GM12878 (cell line): Measurements from ENCODE around the gene MSL1. TPM values are rescaled to one million over a fixed set of nuclear protein-coding genes. Genes with fewer than 3 reads are reported as not detected.

Experiments
- ATAC-seq: fragments of 200-7000 bp; cut with Tn5 transposase; 3 replicates; pipeline ENCODE4 v1.9.1; 2020; ENCODE audit warnings: mild to moderate bottlenecking, moderate library complexity
- BruUV-seq: library from RNA; stranded (reverse); fragments of 400-500 nt; replicated peaks from 2 replicates; lab custom pipeline; 2021; lab: Mats Ljungman, UMichigan
- CTCF ChIA-PET: fragments of 300-600 bp; sonication (Branson Sonifier 250); formaldehyde crosslinking; extraction: SDS; loops from one replicate; lab custom pipeline; 2021; ENCODE audit warnings: inconsistent platforms; lab: Yijun Ruan, JAX
- POLR2A ChIA-PET: fragments of 350-600 bp; formaldehyde crosslinking; extraction: SDS; loops from one replicate; lab custom pipeline; 2021; ENCODE audit warnings: inconsistent platforms; lab: Charles Lee
- RAD21 ChIA-PET: fragments of 300-600 bp; sonication (Branson Sonifier 250); formaldehyde crosslinking; loops from one replicate; lab custom pipeline; 2023; ENCODE audit warnings: antibody characterized with exemption; ENCODE audit not compliant: unreplicated experiment; lab: Charles Lee
- SMC1A ChIA-PET: fragments of 300-600 bp; sonication (Branson Sonifier 250); formaldehyde crosslinking; loops from one replicate; lab custom pipeline; 2023; ENCODE audit not compliant: unreplicated experiment, uncharacterized antibody; lab: Charles Lee
- DNase-seq: peaks from one replicate; pipeline ENCODE4 v3.0.0-alpha.2; 2011; ENCODE audit warnings: low read depth, low spot score
- FAIRE-seq: peaks from 3 replicates; lab custom pipeline; 2011; peaks lifted over from hg19 to GRCh38; lab: Jason Lieb, UNC
- H2AFZ ChIP-seq: 2 replicates; pipeline ENCODE4 v1.6.0; 2011; ENCODE audit warnings: low read depth, low read length, control low read depth; ENCODE audit not compliant: control insufficient read depth
- H3K27ac ChIP-seq: 2 replicates; pipeline ENCODE4 v1.5.1; 2011; ENCODE audit warnings: control low read depth; ENCODE audit not compliant: control insufficient read depth, insufficient read depth
- H3K27me3 ChIP-seq, 2 experiments: replicated peaks in 1 of 2; 2 replicates each; pipeline versions ENCODE4 v1.6.0 to v1.6.1; 2011; ENCODE audit warnings: low read length in 1 of 2; ENCODE audit not compliant: control insufficient read depth in 2 of 2, insufficient read depth in 2 of 2
- H3K36me3 ChIP-seq, 2 experiments: 2 replicates each; pipeline ENCODE4 v1.5.1; 2011; ENCODE audit warnings: low read length in 1 of 2; ENCODE audit not compliant: control insufficient read depth in 2 of 2, insufficient read depth in 2 of 2
- H3K4me1 ChIP-seq: 2 replicates; pipeline ENCODE4 v1.6.1; 2011; ENCODE audit warnings: mild to moderate bottlenecking, low read length, moderate library complexity, mixed read lengths; ENCODE audit not compliant: control insufficient read depth, insufficient read depth
- H3K4me2 ChIP-seq: 2 replicates; pipeline ENCODE4 v1.6.0; 2011; ENCODE audit warnings: control low read depth; ENCODE audit not compliant: control insufficient read depth, insufficient read depth
- H3K4me3 ChIP-seq: fragments of 200-600 bp; sonication (generic); 2 replicates; pipeline ENCODE4 v1.5.1; 2016
- H3K79me2 ChIP-seq: 2 replicates; pipeline ENCODE4 v1.6.0; 2011; ENCODE audit warnings: low read length; ENCODE audit not compliant: control insufficient read depth, insufficient read depth
- H3K9ac ChIP-seq: 2 replicates; pipeline ENCODE4 v1.8.0; 2011; ENCODE audit warnings: low read length, control low read depth, mixed read lengths; ENCODE audit not compliant: control insufficient read depth, insufficient read depth
- H3K9me3 ChIP-seq: replicated peaks from 3 replicates; pipeline ENCODE4 v1.5.1; 2011; ENCODE audit warnings: mild to moderate bottlenecking, low read length; ENCODE audit not compliant: control insufficient read depth, insufficient read depth
- H4K20me1 ChIP-seq: 2 replicates; pipeline ENCODE4 v1.6.0; 2011; ENCODE audit not compliant: control insufficient read depth, insufficient read depth
- NFYB ChIP-seq: IDR thresholded peaks from 2 replicates; pipeline ENCODE4 v1.6.1; 2011; ENCODE audit warnings: low read depth, mild to moderate bottlenecking, low read length, improper control_type of control experiment, moderate library complexity; ENCODE audit not compliant: insufficient read depth
- POLR2A ChIP-seq: IDR thresholded peaks from 2 replicates; pipeline ENCODE4 v1.6.1; 2011; ENCODE audit warnings: low read depth, mild to moderate bottlenecking, low read length
- REST ChIP-seq: IDR thresholded peaks from 2 replicates; pipeline ENCODE4 v1.6.1; 2012; ENCODE audit warnings: mild to moderate bottlenecking, low read depth, low read length
- WGBS: methylation state at CpG from one replicate; pipeline ENCODE4 v1.1.6; 2016; ENCODE audit warnings: low lambda C conversion rate; ENCODE audit not compliant: insufficient replicate concordance, insufficient coverage; ENCODE audit errors: missing lambda C conversion rate; 5-methylcytosine and 5-hydroxymethylcytosine counted together
- in situ Hi-C: fragments of 300-500 bp; cut with MboI; formaldehyde crosslinking; loops from 9 replicates; pipeline ENCODE4 v1.14.3; 2018; ENCODE audit warnings: mixed read lengths
- intact Hi-C: fragments of 100-400 bp; cut with micrococcal nuclease; formaldehyde crosslinking; loops from one replicate; pipeline ENCODE4 v1.14.2; 2022; ENCODE audit not compliant: unreplicated experiment
- polyA plus RNA-seq, 11 experiments: library from polyadenylated mRNA; depleted of rRNA in 4 of 11; unstranded in 6 of 11; stranded (reverse) in 5 of 11; fragments of >200 nt; fragmentation: Nextera tagmentation in 4 of 11; fragmentation: Illumina TruSeq in 1 of 11; extraction: Ambion mirVana in 4 of 11; extraction: Trizol in 1 of 11; gene quantifications; 1 replicate in 1 of 11; 2 replicates in 10 of 11; pipeline versions ENCODE4 v1.2.1 to v1.2.3, GENCODE V29; 2011 to 2016; ENCODE audit warnings: inconsistent platforms in 2 of 11, missing spikeins in 2 of 11, low read depth in 1 of 11
- total RNA-seq, 4 experiments: library from RNA; depleted of rRNA in 3 of 4; stranded (reverse); fragments of >200 nt in 3 of 4; fragmentation: Illumina TruSeq in 1 of 4; extraction: Trizol in 1 of 4; gene quantifications; 2 replicates each; pipeline versions ENCODE4 v1.2.1 to v1.2.3, GENCODE V29; 2013 to 2021

MSL1 gene
- total and polyA plus RNA-seq, 10 of the 15 experiments (the other 5 are each of a cell fraction or from before 2014, with no cell fraction given), result 6.1 to 95.2 (median 51.8) TPM

GRCh38 chr17:40178021-40178601 is 56.3 kb downstream of the MSL1 start:
- H3K4me2 ChIP-seq, result no peak overlapping the region
- SMC1A ChIA-PET, result interaction anchor here (0.6 to 1.6 kb wide), 3 partner anchors 12 to 65 kb away, joined by 3 to 4 read pairs (median 4); no protein-coding TSS in a partner anchor
- ATAC-seq, result no peak
- H4K20me1 ChIP-seq, result no peaks in the 10 kb centered on the region
- DNase-seq, result no peak
- no TSS peak for BruUV-seq
- RAD21 ChIA-PET, result interaction anchor here (0.9 to 2.2 kb wide), 2 partner anchors 10 to 65 kb away, joined by 4 to 6 read pairs; no protein-coding TSS in a partner anchor
- in situ Hi-C loops, result no loop called here
- H3K27me3 ChIP-seq, result no peaks in the 10 kb centered on the region
- 42% methylated on average over 43 of the region's 46 CpGs for WGBS
- H3K4me1 ChIP-seq, result peaks cover 4% of the 10 kb centered on the region
- 0 out of 2 replicates have a peak, but pooled peaks have one; percentile 16 for TF ChIP-seq POLR2A
- no peak for TF ChIP-seq NFYB
- peak; percentile 34; the same call in 1 of the 2 replicates for TF ChIP-seq REST
- H3K36me3 ChIP-seq, result peaks cover 0 to 6% of the 10 kb centered on the region in 2 experiments; a peak in 2 of 4 replicates
- POLR2A ChIA-PET, result interaction anchor here (0.5 kb wide), 1 partner anchor 11 kb away, joined by 3 read pairs; no protein-coding TSS in a partner anchor
- no peak overlapping the region for H3K4me3 ChIP-seq
- no peak overlapping the region for H3K27ac ChIP-seq
- FAIRE-seq, result no peak
- no peak overlapping the region for H3K9ac ChIP-seq
- intact Hi-C loops, result no loop called here
- no peaks in the 10 kb centered on the region for H3K79me2 ChIP-seq
- CTCF ChIA-PET, result interaction anchor here (0.9 to 1.1 kb wide), 4 partner anchors 11 to 67 kb away, joined by 3 to 4 read pairs (median 3); no protein-coding TSS in a partner anchor
- no peak overlapping the region for H2AFZ ChIP-seq
- H3K9me3 ChIP-seq, result no peaks in the 10 kb centered on the region
